B cell (primary cell): Measurements from ENCODE around the gene SLC1A2.

Experiments used
- CTCF ChIP-seq: fragments of 200-600 bp; IDR thresholded peaks from one replicate; pipeline ENCODE4 v1.8.0; 2022; ENCODE audit warnings: antibody characterized with exemption, mild to moderate bottlenecking
- EZH2 ChIP-seq: IDR thresholded peaks from 2 replicates; pipeline ENCODE4 v1.6.1; 2012; ENCODE audit warnings: borderline replicate concordance, low read depth, mild to moderate bottlenecking, moderate library complexity, low read length; ENCODE audit not compliant: insufficient read depth, poor library complexity, severe bottlenecking

- no peak for TF ChIP-seq CTCF
- no peak for TF ChIP-seq EZH2
Observed at GRCh38 chr11:35232891-35233330, 186.4 kb downstream of the SLC1A2 start.
